Mesendoderm (in vitro differentiated cells): ENCODE data around the gene PPP4R4.
"Not testable (repeated sequence)": the region's sequence is repeated elsewhere in the genome, so short reads cannot be mapped to it uniquely, and the experiment has no call there.

Source experiments
- DNase-seq: peaks from one replicate; pipeline ENCODE4 v3.0.0; 2013
- H2AK5ac ChIP-seq: 2 replicates; pipeline ENCODE4 v1.6.1; 2013; ENCODE audit warnings: low read length, inconsistent platforms
- H2BK120ac ChIP-seq: 2 replicates; pipeline ENCODE4 v1.6.1; 2013; ENCODE audit warnings: low read depth, mild to moderate bottlenecking, low read length, moderate library complexity, mixed read lengths
- H2BK15ac ChIP-seq: replicated peaks from 2 replicates; pipeline ENCODE4 v1.6.1; 2013; ENCODE audit warnings: low read depth, mild to moderate bottlenecking, moderate library complexity
- H2BK5ac ChIP-seq: 2 replicates; pipeline ENCODE4 v1.6.1; 2013; ENCODE audit warnings: low read length, inconsistent platforms
- H3K18ac ChIP-seq: 2 replicates; pipeline ENCODE4 v1.6.1; 2013; ENCODE audit warnings: mild to moderate bottlenecking, low read length, mixed read lengths
- H3K23ac ChIP-seq: one replicate; pipeline ENCODE4 v1.6.1; 2013; ENCODE audit warnings: low read length
- H3K27ac ChIP-seq: 2 replicates; pipeline ENCODE4 v1.5.1; 2013; ENCODE audit warnings: low read depth, mild to moderate bottlenecking, inconsistent platforms, low read length, moderate library complexity
- H3K27me3 ChIP-seq: 2 replicates; pipeline ENCODE4 v1.6.1; 2013; ENCODE audit warnings: low read length, control low read depth, mild to moderate bottlenecking, inconsistent platforms; ENCODE audit not compliant: insufficient read depth, poor library complexity
- H3K36me3 ChIP-seq: 2 replicates; pipeline ENCODE4 v1.6.1; 2013; ENCODE audit warnings: low read length, inconsistent platforms; ENCODE audit not compliant: control insufficient read depth, insufficient read depth
- H3K4ac ChIP-seq: one replicate; pipeline ENCODE4 v1.6.1; 2013; ENCODE audit warnings: low read depth, mild to moderate bottlenecking, low read length, moderate library complexity
- H3K4me1 ChIP-seq: 2 replicates; pipeline ENCODE4 v1.6.1; 2013; ENCODE audit warnings: low read depth, low read length, inconsistent platforms; ENCODE audit not compliant: control insufficient read depth
- H3K4me2 ChIP-seq: 2 replicates; pipeline ENCODE4 v1.6.1; 2013; ENCODE audit warnings: low read length
- H3K4me3 ChIP-seq: 2 replicates; pipeline ENCODE4 v1.5.1; 2013; ENCODE audit warnings: mild to moderate bottlenecking, low read length
- H3K56ac ChIP-seq: one replicate; pipeline ENCODE4 v1.6.1; 2013; ENCODE audit warnings: low read length
- H3K79me1 ChIP-seq: 2 replicates; pipeline ENCODE4 v1.6.1; 2013; ENCODE audit warnings: low read length, inconsistent platforms
- H3K79me2 ChIP-seq: 2 replicates; pipeline ENCODE4 v1.6.1; 2013; ENCODE audit warnings: mild to moderate bottlenecking, low read length; ENCODE audit not compliant: control insufficient read depth, insufficient read depth
- H3K9ac ChIP-seq: 2 replicates; pipeline ENCODE4 v1.6.1; 2013; ENCODE audit warnings: low read length, inconsistent platforms
- H4K5ac ChIP-seq: one replicate; pipeline ENCODE4 v1.6.1; 2013; ENCODE audit warnings: low read length
- H4K8ac ChIP-seq: one replicate; pipeline ENCODE4 v1.6.1; 2013; ENCODE audit warnings: low read depth, mild to moderate bottlenecking, control low read depth, low read length, moderate library complexity
- WGBS: extraction: QIAGEN DNeasy Blood & Tissue Kit; methylation state at CpG from one replicate; pipeline ENCODE4 v1.1.7; 2013; ENCODE audit warnings: low lambda C conversion rate, missing lambda C conversion rate; ENCODE audit not compliant: insufficient coverage; ENCODE audit errors: extremely low coverage; 5-methylcytosine and 5-hydroxymethylcytosine counted together

Gene PPP4R4

DNA sequence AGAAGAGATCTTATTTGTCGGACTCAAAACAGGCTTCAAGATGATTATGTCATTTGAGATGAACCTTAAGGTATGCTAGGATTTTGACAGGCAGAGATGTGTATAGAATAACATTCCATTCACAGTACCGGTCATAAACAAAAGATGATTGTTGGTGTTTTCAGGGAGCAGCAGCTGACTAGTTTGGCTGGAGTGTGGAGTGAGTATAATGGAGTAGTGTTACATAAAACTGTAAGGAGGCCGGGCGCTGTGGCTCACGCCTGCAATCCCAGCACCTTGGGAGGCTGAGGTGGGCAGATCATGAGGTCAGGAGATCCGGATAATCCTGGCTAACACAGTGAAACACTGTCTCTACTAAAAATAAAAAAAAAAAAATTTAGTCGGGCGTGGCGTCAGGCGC is 95.0 kb downstream of the PPP4R4 start:
- Histone ChIP-seq H2BK15ac (no peak overlapping the region), H3K79me2 (no peaks in the 10 kb centered on the region), H3K56ac (no peak overlapping the region), H3K4me3 (no peak overlapping the region), H3K36me3 (no peaks in the 10 kb centered on the region), H2BK5ac (no peak overlapping the region), H3K27ac (no peak overlapping the region), H3K18ac (no peak overlapping the region), H2AK5ac (no peak overlapping the region), H3K9ac (no peak overlapping the region), H3K4me2 (no peak overlapping the region), H2BK120ac (no peak overlapping the region), H3K23ac (no peak overlapping the region), H4K5ac (no peak overlapping the region), H4K8ac (no peak overlapping the region), H3K27me3 (no peaks in the 10 kb centered on the region), H3K4ac (no peak overlapping the region), H3K4me1 (no peaks in the 10 kb centered on the region), H3K79me1 (no peaks in the 10 kb centered on the region)
- DNase-seq = peak; percentile 1
- WGBS = no CpG with 5 or more reads among the region's 10 CpGs

DNA sequence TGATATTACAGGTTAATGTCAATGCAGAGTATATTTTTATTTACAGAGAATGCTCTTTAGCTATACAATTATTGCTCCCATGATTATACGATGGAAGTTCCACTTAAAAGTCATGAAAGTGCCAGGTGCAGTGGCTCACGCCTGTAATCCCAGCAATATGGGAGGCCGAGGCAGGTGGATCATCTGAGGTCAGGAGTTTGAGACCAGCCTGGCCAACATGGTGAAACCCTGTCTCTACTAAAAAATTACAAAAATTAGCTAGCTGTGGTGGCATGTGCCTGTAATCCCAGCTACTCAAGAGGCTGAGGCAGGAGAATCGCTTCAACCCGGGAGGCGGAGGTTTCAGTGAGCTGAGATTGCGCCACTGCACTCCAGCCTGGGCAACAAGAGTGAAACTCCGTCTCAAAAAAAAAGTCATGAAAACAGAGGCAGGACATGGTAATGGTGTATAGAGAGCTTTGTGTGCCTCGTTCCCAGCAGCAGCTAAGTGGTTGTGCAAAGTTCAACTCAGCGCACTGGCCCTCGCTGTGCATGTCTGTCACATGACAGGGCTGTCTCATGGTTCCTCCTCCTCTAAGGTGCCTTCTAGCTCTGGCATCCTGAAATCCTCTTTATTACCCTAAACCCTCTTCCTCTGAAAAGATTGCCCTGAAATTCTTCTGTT is 102.9 kb downstream of the PPP4R4 start:
- H3K27ac ChIP-seq, H3K56ac ChIP-seq, H3K23ac ChIP-seq, H2BK15ac ChIP-seq, H3K4ac ChIP-seq, H3K36me3 ChIP-seq, H3K4me1 ChIP-seq, H3K79me1 ChIP-seq, H3K79me2 ChIP-seq, H3K4me3 ChIP-seq, H4K8ac ChIP-seq, H3K4me2 ChIP-seq, H3K18ac ChIP-seq, H3K9ac ChIP-seq, H2BK120ac ChIP-seq, H3K27me3 ChIP-seq, DNase-seq, H2AK5ac ChIP-seq, H2BK5ac ChIP-seq, H4K5ac ChIP-seq: not testable (repeated sequence)
- no CpG with 5 or more reads among the region's 11 CpGs for WGBS

DNA sequence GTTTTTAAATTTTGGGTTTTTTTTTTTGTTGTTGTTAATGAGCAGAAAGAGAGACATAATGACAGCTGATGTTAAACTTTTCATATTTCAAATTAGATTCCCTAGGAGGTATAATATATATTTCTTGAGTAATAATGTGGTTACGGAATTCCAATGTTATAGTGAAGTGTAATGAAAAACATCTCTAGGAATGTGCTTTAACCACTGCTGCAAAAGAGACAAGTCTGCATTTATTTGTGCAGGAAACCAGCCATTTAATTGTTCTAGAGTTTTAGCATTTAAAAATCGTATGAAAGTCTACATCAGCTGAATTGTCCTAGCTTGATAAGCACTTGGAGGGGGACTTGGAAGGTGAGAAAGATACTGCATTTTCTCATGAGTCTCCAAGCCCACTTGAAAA is 104.6 kb downstream of the PPP4R4 start:
- no peak overlapping the region for H3K27ac ChIP-seq
- no peak overlapping the region for H2BK120ac ChIP-seq
- no peak overlapping the region for H2AK5ac ChIP-seq
- H3K4me2 ChIP-seq = no peak overlapping the region
- H3K18ac ChIP-seq = no peak overlapping the region
- no peak overlapping the region for H2BK15ac ChIP-seq
- H3K79me2 ChIP-seq = no peaks in the 10 kb centered on the region
- H4K8ac ChIP-seq = no peak overlapping the region
- no peak overlapping the region for H3K4ac ChIP-seq
- H4K5ac ChIP-seq = no peak overlapping the region
- no peak overlapping the region for H3K23ac ChIP-seq
- H3K9ac ChIP-seq = no peak overlapping the region
- WGBS = no CpG with 5 or more reads among the region's 2 CpGs
- no peaks in the 10 kb centered on the region for H3K79me1 ChIP-seq
- H3K27me3 ChIP-seq = no peaks in the 10 kb centered on the region
- no peak overlapping the region for H3K56ac ChIP-seq
- no peak for DNase-seq
- H3K4me3 ChIP-seq = no peak overlapping the region
- H3K36me3 ChIP-seq = no peaks in the 10 kb centered on the region
- no peak overlapping the region for H2BK5ac ChIP-seq
- H3K4me1 ChIP-seq = no peaks in the 10 kb centered on the region

DNA sequence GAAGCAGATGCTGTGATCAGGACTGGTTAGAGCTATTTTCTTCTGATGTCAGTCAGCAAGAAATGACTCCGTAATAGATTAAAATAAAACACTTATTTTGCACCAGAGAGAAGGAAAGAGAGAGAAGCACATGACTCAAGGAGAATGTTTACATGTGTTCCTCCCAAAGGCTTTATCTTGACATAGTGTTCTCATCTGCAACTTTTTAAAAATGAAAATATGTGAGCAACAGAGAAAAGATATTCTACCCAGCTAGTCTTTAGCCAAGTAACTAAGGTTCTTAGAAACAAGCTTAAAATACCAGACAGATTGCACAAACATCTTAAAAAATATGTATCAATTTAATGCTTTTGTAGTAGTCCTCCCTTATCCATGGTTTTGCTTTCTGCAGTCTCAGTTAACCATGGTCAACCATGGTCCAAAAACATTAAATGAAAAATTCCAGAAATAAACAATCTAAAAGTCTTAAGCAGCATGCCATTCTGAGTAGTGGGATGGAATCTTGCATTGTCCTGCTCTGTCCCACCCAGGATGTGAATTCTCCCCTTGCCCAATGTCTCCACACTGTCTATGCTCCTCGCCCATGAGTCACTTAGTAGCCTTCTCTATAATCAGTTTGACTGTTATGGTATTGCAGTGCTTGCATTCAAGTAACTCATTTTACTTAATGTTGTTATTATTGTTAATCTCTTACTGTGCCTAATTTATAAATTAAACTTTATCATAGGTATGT is 109.0 kb downstream of the PPP4R4 start:
- no peak overlapping the region for H4K5ac ChIP-seq
- H3K4ac ChIP-seq = no peak overlapping the region
- H3K27me3 ChIP-seq = no peaks in the 10 kb centered on the region
- WGBS = no CpG with 5 or more reads among the region's 2 CpGs
- no peak overlapping the region for H2AK5ac ChIP-seq
- no peaks in the 10 kb centered on the region for H3K79me1 ChIP-seq
- H2BK5ac ChIP-seq = no peak overlapping the region
- no peak overlapping the region for H2BK120ac ChIP-seq
- no peak for DNase-seq
- H3K4me2 ChIP-seq = no peak overlapping the region
- no peak overlapping the region for H4K8ac ChIP-seq
- H2BK15ac ChIP-seq = no peak overlapping the region
- H3K4me3 ChIP-seq = no peak overlapping the region
- no peak overlapping the region for H3K27ac ChIP-seq
- no peaks in the 10 kb centered on the region for H3K36me3 ChIP-seq
- H3K18ac ChIP-seq = no peak overlapping the region
- H3K9ac ChIP-seq = no peak overlapping the region
- no peaks in the 10 kb centered on the region for H3K4me1 ChIP-seq
- H3K23ac ChIP-seq = no peak overlapping the region
- no peak overlapping the region for H3K56ac ChIP-seq
- no peaks in the 10 kb centered on the region for H3K79me2 ChIP-seq

DNA sequence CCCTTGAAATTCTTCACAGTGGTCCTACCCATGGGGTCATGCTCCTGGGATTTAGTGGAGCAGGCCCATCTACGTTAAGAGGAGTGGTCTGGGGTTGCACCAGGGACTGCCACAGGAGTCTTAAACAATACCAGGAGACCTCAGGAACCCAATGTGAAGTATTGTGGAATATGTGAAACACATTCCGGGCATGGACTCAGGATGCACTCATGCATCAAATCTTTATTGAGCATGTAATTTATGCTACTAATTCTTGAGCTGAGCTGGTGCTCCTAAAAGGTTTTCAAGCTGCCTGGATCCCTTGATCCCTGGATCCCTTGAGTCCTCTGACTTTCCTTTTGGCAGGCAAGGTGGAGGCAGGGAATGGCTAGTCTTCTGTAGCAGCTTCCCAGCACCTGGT is 110.1 kb downstream of the PPP4R4 start:
- no peak overlapping the region for H3K4ac ChIP-seq
- no peak overlapping the region for H3K18ac ChIP-seq
- no peak for DNase-seq
- no peak overlapping the region for H3K4me3 ChIP-seq
- no peak overlapping the region for H3K56ac ChIP-seq
- H2AK5ac ChIP-seq = no peak overlapping the region
- H3K9ac ChIP-seq = no peak overlapping the region
- no peaks in the 10 kb centered on the region for H3K4me1 ChIP-seq
- H3K4me2 ChIP-seq = no peak overlapping the region
- no peak overlapping the region for H4K8ac ChIP-seq
- H3K27me3 ChIP-seq = no peaks in the 10 kb centered on the region
- no CpG with 5 or more reads among the region's 2 CpGs for WGBS
- H3K36me3 ChIP-seq = no peaks in the 10 kb centered on the region
- H3K79me1 ChIP-seq = no peaks in the 10 kb centered on the region
- no peak overlapping the region for H2BK5ac ChIP-seq
- H3K27ac ChIP-seq = no peak overlapping the region
- no peak overlapping the region for H4K5ac ChIP-seq
- no peak overlapping the region for H3K23ac ChIP-seq
- no peak overlapping the region for H2BK120ac ChIP-seq
- H2BK15ac ChIP-seq = no peak overlapping the region
- no peaks in the 10 kb centered on the region for H3K79me2 ChIP-seq

DNA sequence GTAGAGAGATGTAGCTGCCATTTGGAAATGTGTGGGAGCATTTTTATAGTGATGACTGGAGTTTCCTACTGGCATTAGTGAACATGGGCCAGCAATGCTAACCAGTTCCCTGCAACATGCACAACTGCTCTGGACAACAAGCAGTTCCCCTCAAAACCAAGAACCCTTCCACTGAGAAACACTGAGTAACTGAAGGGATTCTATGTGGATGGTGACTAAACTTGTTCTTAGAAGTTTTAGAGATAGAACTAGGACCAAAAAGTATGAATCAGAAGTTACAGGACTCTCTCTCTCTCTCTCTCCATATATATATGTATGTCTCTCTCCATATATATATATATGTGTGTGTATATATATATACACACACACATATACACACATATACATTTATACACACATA is 111.0 kb downstream of the PPP4R4 start:
- Histone ChIP-seq H3K79me1 (no peaks in the 10 kb centered on the region), H3K23ac (no peak overlapping the region), H4K8ac (no peak overlapping the region), H4K5ac (no peak overlapping the region), H3K79me2 (no peaks in the 10 kb centered on the region), H3K9ac (no peak overlapping the region), H3K27ac (no peak overlapping the region), H2AK5ac (no peak overlapping the region), H3K4me2 (no peak overlapping the region), H2BK5ac (no peak overlapping the region), H3K56ac (no peak overlapping the region), H3K4me1 (no peaks in the 10 kb centered on the region), H3K36me3 (no peaks in the 10 kb centered on the region), H3K27me3 (no peaks in the 10 kb centered on the region), H3K18ac (no peak overlapping the region), H2BK15ac (no peak overlapping the region), H3K4ac (no peak overlapping the region), H3K4me3 (no peak overlapping the region), H2BK120ac (no peak overlapping the region)
- DNase-seq = no peak
